K562 (cell line): ENCODE data around the gene SFXN3.

Experiments used
- CREB5 ChIP-seq: fragments of 250-450 bp; sonication (Bioruptor Pico); IDR thresholded peaks from 2 replicates; pipeline ENCODE4 v1.5.0; 2020; ENCODE audit warnings: mild to moderate bottlenecking
- MXI1 ChIP-seq: IDR thresholded peaks from 2 replicates; pipeline ENCODE4 v1.6.1; 2011; ENCODE audit warnings: low read depth, mild to moderate bottlenecking, improper control_type of control experiment, low read length
- NCOA4 ChIP-seq: fragments of 450-650 bp; IDR thresholded peaks from 2 replicates; pipeline ENCODE4 v1.6.1; 2018; ENCODE audit warnings: mild to moderate bottlenecking; ENCODE audit not compliant: partially characterized antibody
- NFYB ChIP-seq: IDR thresholded peaks from 2 replicates; pipeline ENCODE4 v1.6.1; 2011; ENCODE audit warnings: mild to moderate bottlenecking, moderate library complexity; ENCODE audit not compliant: insufficient read length; ENCODE audit errors: extremely low read depth
- SPI1 ChIP-seq: IDR thresholded peaks from 2 replicates; pipeline ENCODE4 v1.6.1; 2011; ENCODE audit warnings: low read depth, low read length, control low read depth, borderline replicate concordance
- ZBTB33 ChIP-seq: sonication (generic); formaldehyde crosslinking; IDR thresholded peaks from 2 replicates; pipeline ENCODE4 v1.8.1; 2023; ENCODE audit warnings: mild to moderate bottlenecking, missing genetic modification reagents

GRCh38 chr10:100999742-101000126 is 31.3 kb upstream of the SFXN3 start, which contains the start of gene LZTS2:
- TF ChIP-seq NFYB (no peak), ZBTB33 (no peak), MXI1 (no peak), SPI1 (no peak), CREB5 (CRISPR knock-in tag) (no peak), NCOA4 (no peak)
